Brain microvascular endothelial cell (primary cell): ENCODE results near the gene DIPK1A.
"Not testable (repeated sequence)": the region's sequence is repeated elsewhere in the genome, so short reads cannot be mapped to it uniquely, and the experiment has no call there.

Source experiments
- DNase-seq: peaks from one replicate; pipeline ENCODE4 v3.0.0-alpha.2; 2020
- H3K27ac ChIP-seq: fragments of 250-450 bp; sonication (Bioruptor Pico); 2 replicates; pipeline ENCODE4 v1.5.1; 2020; ENCODE audit warnings: mild to moderate bottlenecking, moderate library complexity
- H3K27me3 ChIP-seq: fragments of 250-450 bp; sonication (Bioruptor Pico); replicated peaks from 2 replicates; pipeline ENCODE4 v1.5.1; 2020; ENCODE audit warnings: mild to moderate bottlenecking
- H3K36me3 ChIP-seq: fragments of 250-450 bp; sonication (Bioruptor Pico); replicated peaks from 2 replicates; pipeline ENCODE4 v1.5.1; 2020; ENCODE audit warnings: mild to moderate bottlenecking
- H3K4me3 ChIP-seq: 2 replicates; pipeline ENCODE4 v1.5.1; 2011; ENCODE audit warnings: low read depth, mild to moderate bottlenecking, control low read depth, low read length, moderate library complexity
- in situ Hi-C: cut with HindIII; loops from 2 replicates; pipeline ENCODE4 v1.10.0; 2017; ENCODE audit warnings: low sequenced_read_pairs, low pct_ligation_motif_present
- TF ChIP-seq, protein P1 (sequence below): IDR thresholded peaks from 2 replicates; pipeline ENCODE4 v1.5.1; 2011; ENCODE audit warnings: low read depth, mild to moderate bottlenecking, moderate library complexity, low read length, control low read depth, inconsistent platforms; ENCODE audit errors: missing control alignments

The DIPK1A gene

DNA sequence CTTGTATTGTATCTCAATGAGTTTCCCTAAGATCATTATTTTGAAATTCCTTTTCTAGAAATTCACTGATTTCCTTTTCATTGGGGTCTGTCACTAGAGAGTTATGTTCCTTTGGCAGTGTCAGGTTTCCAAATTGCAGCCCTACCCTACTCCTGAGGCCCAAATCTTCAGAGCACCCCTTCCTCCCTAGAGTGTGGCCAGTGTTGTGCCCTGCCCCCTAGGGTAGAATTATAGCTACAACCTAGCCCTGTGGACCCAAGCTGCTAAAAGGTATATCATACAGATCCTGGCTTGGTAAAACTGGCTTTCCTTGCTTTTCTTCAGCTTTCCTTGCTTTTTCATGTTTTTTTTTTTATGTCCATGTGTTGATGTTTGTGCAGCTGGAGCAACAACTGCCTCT, 60.7 kb downstream of the DIPK1A start:
- no peak overlapping the region for H3K27ac ChIP-seq
- in situ Hi-C loops = no loop called here
- no peaks in the 10 kb centered on the region for H3K27me3 ChIP-seq
- H3K36me3 ChIP-seq = no peaks in the 10 kb centered on the region
- H3K4me3 ChIP-seq = no peak overlapping the region
- no peak for DNase-seq
- TF ChIP-seq, protein P1, sequence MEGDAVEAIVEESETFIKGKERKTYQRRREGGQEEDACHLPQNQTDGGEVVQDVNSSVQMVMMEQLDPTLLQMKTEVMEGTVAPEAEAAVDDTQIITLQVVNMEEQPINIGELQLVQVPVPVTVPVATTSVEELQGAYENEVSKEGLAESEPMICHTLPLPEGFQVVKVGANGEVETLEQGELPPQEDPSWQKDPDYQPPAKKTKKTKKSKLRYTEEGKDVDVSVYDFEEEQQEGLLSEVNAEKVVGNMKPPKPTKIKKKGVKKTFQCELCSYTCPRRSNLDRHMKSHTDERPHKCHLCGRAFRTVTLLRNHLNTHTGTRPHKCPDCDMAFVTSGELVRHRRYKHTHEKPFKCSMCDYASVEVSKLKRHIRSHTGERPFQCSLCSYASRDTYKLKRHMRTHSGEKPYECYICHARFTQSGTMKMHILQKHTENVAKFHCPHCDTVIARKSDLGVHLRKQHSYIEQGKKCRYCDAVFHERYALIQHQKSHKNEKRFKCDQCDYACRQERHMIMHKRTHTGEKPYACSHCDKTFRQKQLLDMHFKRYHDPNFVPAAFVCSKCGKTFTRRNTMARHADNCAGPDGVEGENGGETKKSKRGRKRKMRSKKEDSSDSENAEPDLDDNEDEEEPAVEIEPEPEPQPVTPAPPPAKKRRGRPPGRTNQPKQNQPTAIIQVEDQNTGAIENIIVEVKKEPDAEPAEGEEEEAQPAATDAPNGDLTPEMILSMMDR = no peak

DNA sequence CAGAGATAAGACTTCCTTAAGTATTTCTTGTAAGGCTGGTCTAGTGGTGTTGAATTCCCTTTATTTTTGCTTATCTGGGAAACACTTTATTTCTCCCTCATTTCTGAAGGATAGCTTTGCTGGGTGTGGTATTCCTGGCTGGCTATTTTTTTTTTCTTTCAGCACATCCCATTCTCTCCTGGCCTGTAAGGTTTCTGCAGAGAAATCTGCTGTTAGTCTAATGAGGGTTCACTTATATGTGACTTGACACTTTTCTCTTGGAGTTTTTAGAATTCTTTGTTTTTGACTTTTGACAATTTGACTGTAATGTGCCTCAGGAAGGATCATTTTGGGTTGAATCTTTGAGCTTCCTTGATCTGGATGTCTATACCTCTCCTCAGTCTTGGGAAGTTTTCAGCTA, 61.5 kb downstream of the DIPK1A start:
- Histone ChIP-seq H3K27ac (no peak overlapping the region), H3K27me3 (no peaks in the 10 kb centered on the region), H3K36me3 (no peaks in the 10 kb centered on the region), H3K4me3 (no peak overlapping the region)
- DNase-seq = no peak
- TF ChIP-seq, protein P1 = no peak
- in situ Hi-C loops = no loop called here

DNA sequence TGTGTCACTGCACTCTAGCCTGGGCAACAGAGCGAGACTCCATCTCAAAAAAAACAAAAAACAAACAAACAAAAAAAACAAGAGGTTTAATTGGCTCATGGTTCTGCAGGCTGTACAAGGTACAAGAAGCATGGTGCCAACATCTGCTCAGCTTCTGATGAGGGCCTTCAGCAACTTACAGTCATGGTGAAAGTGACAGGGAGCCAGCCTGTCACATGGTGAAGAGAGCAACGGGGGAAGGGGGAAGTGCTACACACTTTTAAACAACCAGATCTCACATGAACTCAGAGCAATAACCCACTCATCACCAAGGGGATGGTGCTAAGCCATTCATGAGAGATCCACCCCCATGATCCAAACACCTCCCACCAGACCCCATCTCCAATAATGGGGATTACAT, 63.2 kb downstream of the DIPK1A start:
- H3K27ac ChIP-seq, H3K4me3 ChIP-seq, in situ Hi-C loops, H3K27me3 ChIP-seq, DNase-seq, H3K36me3 ChIP-seq: not testable (repeated sequence)

DNA sequence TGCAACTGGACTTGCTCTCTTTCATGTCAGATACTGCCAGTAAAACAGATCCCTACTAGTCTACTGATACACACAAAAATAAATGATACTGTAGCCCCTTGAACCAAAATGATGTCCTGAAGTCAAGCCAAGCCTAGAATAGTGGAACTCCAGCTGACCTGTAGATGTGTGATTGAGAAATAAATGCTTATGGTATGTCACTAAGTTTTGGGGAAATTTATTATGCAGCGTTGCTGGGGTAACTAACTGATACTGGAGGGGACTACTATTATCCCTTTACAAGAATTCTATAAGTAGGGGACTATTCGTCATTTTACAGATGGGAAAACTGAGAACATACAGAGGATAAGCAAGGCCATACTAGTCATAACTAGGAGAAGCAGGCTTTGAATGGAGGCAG, 73.8 kb downstream of the DIPK1A start:
- H3K27ac ChIP-seq = no peak overlapping the region
- TF ChIP-seq, protein P1 = no peak
- in situ Hi-C loops = no loop called here
- H3K36me3 ChIP-seq = no peaks in the 10 kb centered on the region
- no peaks in the 10 kb centered on the region for H3K27me3 ChIP-seq
- no peak for DNase-seq
- no peak overlapping the region for H3K4me3 ChIP-seq

DNA sequence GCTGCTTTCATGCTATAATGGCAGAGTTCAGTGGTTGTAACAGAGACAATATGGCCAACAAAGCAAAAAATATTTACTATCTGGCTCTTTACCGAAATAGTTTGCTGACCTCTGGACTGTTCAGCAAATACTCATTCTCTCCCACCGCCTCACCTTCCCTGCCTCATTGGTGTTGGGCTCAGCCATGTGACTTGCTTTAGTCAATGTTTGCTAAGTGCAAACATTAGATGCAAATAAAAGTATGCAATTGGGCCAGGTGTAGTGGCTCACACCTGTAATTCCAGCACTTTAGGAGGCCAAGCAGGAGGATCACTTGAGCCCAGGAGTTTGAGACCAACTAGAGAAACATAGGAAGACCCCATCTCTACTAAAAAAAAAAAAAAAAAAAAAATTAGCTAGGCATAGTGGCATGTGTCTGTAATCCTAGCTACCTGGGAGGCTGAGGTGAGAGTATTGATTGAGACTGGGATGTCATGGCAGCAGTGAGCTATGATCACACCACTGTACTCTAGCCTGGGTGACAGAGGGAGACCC, 74.3 kb downstream of the DIPK1A start:
- DNase-seq = no peak
- no peaks in the 10 kb centered on the region for H3K36me3 ChIP-seq
- TF ChIP-seq, protein P1 = no peak
- in situ Hi-C loops = no loop called here
- no peaks in the 10 kb centered on the region for H3K27me3 ChIP-seq
- no peak overlapping the region for H3K4me3 ChIP-seq
- H3K27ac ChIP-seq = no peak overlapping the region

DNA sequence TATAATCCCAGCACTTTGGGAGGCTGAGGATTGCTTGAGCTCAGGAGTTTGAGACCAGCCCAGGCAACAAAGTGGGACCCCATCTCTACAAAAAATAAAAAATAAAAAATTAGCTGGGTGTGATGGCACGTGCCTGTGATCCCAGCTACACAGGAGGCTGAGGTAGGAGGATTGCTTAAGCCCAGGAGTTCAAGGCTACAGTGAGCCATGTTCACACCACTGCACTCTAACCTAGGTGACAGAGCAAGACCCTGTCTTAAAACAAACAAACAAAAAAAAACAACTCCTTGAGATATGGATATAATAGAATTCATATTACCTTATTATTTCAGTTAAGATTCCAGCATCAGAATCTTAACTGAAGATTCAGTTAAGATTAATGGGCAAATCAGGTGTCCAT, 77.1 kb downstream of the DIPK1A start:
- no peak overlapping the region for H3K4me3 ChIP-seq
- no peak overlapping the region for H3K27ac ChIP-seq
- in situ Hi-C loops = no loop called here
- H3K27me3 ChIP-seq = no peaks in the 10 kb centered on the region
- no peak for DNase-seq
- TF ChIP-seq, protein P1 = no peak
- H3K36me3 ChIP-seq = no peaks in the 10 kb centered on the region
